Renal cortical epithelial cell (primary cell): Measurements from ENCODE around the gene CYP2D6. TPM values are rescaled to one million over a fixed set of nuclear protein-coding genes. Genes with fewer than 3 reads are reported as not detected.
"Not testable (repeated sequence)": the region's sequence is repeated elsewhere in the genome, so short reads cannot be mapped to it uniquely, and the experiment has no call there.

Experiments used
- DNase-seq: peaks from one replicate; pipeline ENCODE4 v3.0.0-alpha.2; 2011; ENCODE audit warnings: low read depth
- total RNA-seq: library from RNA; depleted of rRNA; stranded (reverse); fragments of >200 nt; gene quantifications from 2 replicates; pipeline ENCODE4 v1.2.3, GENCODE V29; 2014

The CYP2D6 gene
- total RNA-seq, 1 donor from 2014 or later = 0.89 TPM

- DNase-seq = no peak
Observed at GRCh38 chr22:42158456-42159132, 28.0 kb upstream of the CYP2D6 start.

- no peak for DNase-seq
Observed at GRCh38 chr22:42156598-42156997, 26.0 kb upstream of the CYP2D6 start.

- DNase-seq = no peak
Observed at GRCh38 chr22:42156121-42156520, 25.5 kb upstream of the CYP2D6 start.

GRCh38 chr22:42155053-42155543 lies 24.5 kb upstream of the CYP2D6 start:
- no peak for DNase-seq

GRCh38 chr22:42154293-42155052 lies 23.9 kb upstream of the CYP2D6 start:
- no peak for DNase-seq

- DNase-seq = no peak
Observed at GRCh38 chr22:42152661-42153270, 22.2 kb upstream of the CYP2D6 start.

- DNase-seq = no peak
Observed at GRCh38 chr22:42151924-42152635, 21.5 kb upstream of the CYP2D6 start.

- no peak for DNase-seq
Observed at GRCh38 chr22:42150727-42151590, 20.3 kb upstream of the CYP2D6 start.

GRCh38 chr22:42149798-42150197 lies 19.2 kb upstream of the CYP2D6 start:
- not testable (repeated sequence) for DNase-seq

- no peak for DNase-seq
Observed at GRCh38 chr22:42145175-42145574, 14.6 kb upstream of the CYP2D6 start.

- DNase-seq = not testable (repeated sequence)
Observed at GRCh38 chr22:42143859-42144822, 13.5 kb upstream of the CYP2D6 start.

- DNase-seq = no peak
Observed at GRCh38 chr22:42142771-42143461, 12.3 kb upstream of the CYP2D6 start.

- not testable (repeated sequence) for DNase-seq
Observed at GRCh38 chr22:42141307-42142057, 10.9 kb upstream of the CYP2D6 start.

- not testable (repeated sequence) for DNase-seq
Observed at GRCh38 chr22:42140153-42140552, 9.5 kb upstream of the CYP2D6 start.

- DNase-seq = not testable (repeated sequence)
Observed at GRCh38 chr22:42139508-42139907, 8.9 kb upstream of the CYP2D6 start.

GRCh38 chr22:42138972-42139371 lies 8.4 kb upstream of the CYP2D6 start:
- no peak for DNase-seq

GRCh38 chr22:42138122-42138770 lies 7.6 kb upstream of the CYP2D6 start:
- no peak for DNase-seq

GRCh38 chr22:42135688-42136087 lies 5.1 kb upstream of the CYP2D6 start:
- DNase-seq = not testable (repeated sequence)
